Measurements from ENCODE around the gene OR51B4. TPM values are rescaled to one million over a fixed set of nuclear protein-coding genes. Genes with fewer than 3 reads are reported as not detected.

The OR51B4 gene
- total and polyA plus RNA-seq, 2 donors (not counting 3 experiments of a cell fraction or from before 2014, with no cell fraction given): 0.08 TPM; not detected in 1

DNA sequence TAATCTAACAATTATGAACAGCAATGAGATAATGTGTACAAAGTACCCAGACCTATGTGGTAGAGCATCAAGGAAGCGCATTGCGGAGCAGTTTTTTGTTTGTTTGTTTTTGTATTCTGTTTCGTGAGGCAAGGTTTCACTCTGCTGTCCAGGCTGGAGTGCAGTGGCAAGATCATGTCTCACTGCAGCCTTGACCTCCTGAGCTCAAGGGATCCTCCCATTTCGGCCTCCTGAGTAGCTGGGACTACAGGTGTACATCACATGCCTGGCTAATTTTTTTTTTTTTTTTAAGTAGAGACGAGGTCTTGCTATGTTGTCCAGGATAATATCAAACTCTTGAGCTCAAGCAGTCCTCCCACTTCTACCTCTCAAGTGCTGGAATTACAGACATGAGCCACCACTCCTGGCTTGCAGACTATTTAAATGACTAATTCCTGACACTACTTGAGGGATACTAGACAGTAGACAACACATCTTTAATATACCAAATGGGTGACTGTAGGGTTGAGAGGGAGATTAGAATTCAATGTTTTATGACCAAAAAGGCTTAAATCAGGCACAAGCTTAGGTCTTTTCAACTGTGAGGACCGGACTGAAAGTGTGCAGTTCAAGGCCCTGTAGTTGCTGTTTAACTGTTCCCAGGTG is 12.7 kb downstream of the OR51B4 start:
- ChIA-PET CTCF (interaction anchor here (1.0 to 1.7 kb wide), 3 partner anchors 9 to 164 kb away, joined by 4 read pairs; no protein-coding TSS in a partner anchor), POLR2A (no interaction called here)
- dilution Hi-C loops (cut with MboI; ENCODE audit: extremely low pct_ligation_motif_present, low sequenced_read_pairs) (no loop called here), intact Hi-C loops (cut with micrococcal nuclease) (no loop called here)
- H2AFZ ChIP-seq (ENCODE audit: low read depth, low read length): no peak overlapping the region
- no peaks in the 10 kb centered on the region for H3K9me1 ChIP-seq (replicated peaks; ENCODE audit: control insufficient read depth, extremely low read depth, insufficient read depth, low read length)
- no TSS peak for BruUV-seq (replicated peaks)
- no peaks in the 10 kb centered on the region for H4K20me1 ChIP-seq (replicated peaks; ENCODE audit: control insufficient read depth, extremely low read depth, insufficient read depth, low read length)
- H3K4me2 ChIP-seq (ENCODE audit: insufficient read depth, low read length): no peak overlapping the region
- no peaks in the 10 kb centered on the region for H3K9me3 ChIP-seq (replicated peaks; ENCODE audit: control insufficient read depth, insufficient read depth, low read length)
- no peaks in the 10 kb centered on the region for H3K4me1 ChIP-seq (ENCODE audit: control insufficient read depth, extremely low read depth, insufficient read depth, low read length)
- H3K27ac ChIP-seq (ENCODE audit: insufficient read depth, low read depth, low read length): no peak overlapping the region
- no peaks in the 10 kb centered on the region for H3K36me3 ChIP-seq (ENCODE audit: control insufficient read depth in 2 of 2, extremely low read depth in 1 of 2, insufficient read depth in 2 of 2, low read length in 2 of 2)
- TF ChIP-seq MAX (IDR thresholded peaks at IDR 0.05; ENCODE audit: insufficient read depth, insufficient read length): no peak
- no peak for TF ChIP-seq GATA2 (IDR thresholded peaks at IDR 0.05; ENCODE audit: insufficient read depth, insufficient read length, low read depth, low read length)
- TF ChIP-seq EZH2 (IDR thresholded peaks at IDR 0.05; ENCODE audit: borderline replicate concordance, low read depth, low read length, severe bottlenecking): no peak
- TF ChIP-seq JUN (IDR thresholded peaks at IDR 0.05; ENCODE audit: borderline replicate concordance, insufficient read depth, insufficient read length, low read depth): no peak
- TF ChIP-seq POLR2AphosphoS5 (IDR thresholded peaks at IDR 0.05; ENCODE audit: insufficient read depth, low read depth, low read length): no peak
- TF ChIP-seq CTCF (IDR thresholded peaks at IDR 0.05; ENCODE audit: extremely low read depth in 1 of 2, insufficient read depth in 1 of 2, low read depth in 1 of 2, low read length in 2 of 2): no peak
- no peak for TF ChIP-seq FOS (IDR thresholded peaks at IDR 0.05; ENCODE audit: borderline replicate concordance, insufficient read depth, low read length)
- no peak for TF ChIP-seq MYC (IDR thresholded peaks at IDR 0.05; ENCODE audit: low read depth, low read length)
- TF ChIP-seq POLR2A (IDR thresholded peaks at IDR 0.05; ENCODE audit: low read depth, low read length): no peak
- H3K27me3 ChIP-seq (ENCODE audit: control insufficient read depth in 2 of 2, insufficient read depth in 2 of 2, low read length in 2 of 2): no peaks in the 10 kb centered on the region
- no peak overlapping the region for H3K4me3 ChIP-seq (replicated peaks in 1 of 3; ENCODE audit: insufficient read depth in 1 of 3, low read depth in 1 of 3, low read length in 3 of 3)
- H3K79me2 ChIP-seq (ENCODE audit: control insufficient read depth, insufficient read depth, low read length): no peaks in the 10 kb centered on the region
- no peak overlapping the region for H3K9ac ChIP-seq (replicated peaks; ENCODE audit: extremely low read depth, insufficient read depth, low read length)
- no peak for DNase-seq (ENCODE audit: low read depth, low spot score)
- no peak for FAIRE-seq
